HEK293 (cell line): Measurements from ENCODE around the gene S100A10.

Experiments used
- CTCF ChIA-PET: fragments of 350-600 bp; formaldehyde crosslinking; extraction: SDS; loops from one replicate; lab custom pipeline; 2021; ENCODE audit warnings: antibody characterized with exemption; lab: Yijun Ruan, JAX
- POLR2A ChIA-PET: fragments of 300-600 bp; formaldehyde crosslinking; extraction: SDS; loops from one replicate; lab custom pipeline; 2020; ENCODE audit warnings: antibody characterized with exemption, inconsistent platforms; lab: Yijun Ruan, JAX
- H3K27ac ChIP-seq: fragments of 200-500 bp; sonication (Bioruptor generic); 2 replicates; pipeline ENCODE4 v1.5.1; 2014; ENCODE audit warnings: low read depth, low read length, control low read depth, inconsistent platforms; ENCODE audit errors: extremely low read depth
- H3K36me3 ChIP-seq, 2 experiments: fragments of 200-500 bp in 1 of 2; sonication (Bioruptor generic) in 1 of 2; 1 replicate in 1 of 2; 2 replicates in 1 of 2; pipeline ENCODE4 v1.5.1; 2014 to 2017; ENCODE audit warnings: inconsistent platforms in 2 of 2, low read length in 2 of 2; ENCODE audit not compliant: control insufficient read depth in 2 of 2, insufficient read depth in 1 of 2
- H3K4me1 ChIP-seq: fragments of 200-500 bp; sonication (Bioruptor generic); 2 replicates; pipeline ENCODE4 v1.5.1; 2014; ENCODE audit warnings: mild to moderate bottlenecking, low read length, inconsistent platforms; ENCODE audit not compliant: control insufficient read depth, insufficient read depth
- H3K4me3 ChIP-seq: 2 replicates; pipeline ENCODE4 v1.5.1; 2011; ENCODE audit warnings: low read depth, mild to moderate bottlenecking, control low read depth, low read length, moderate library complexity
- H3K9me3 ChIP-seq: fragments of 200-500 bp; sonication (Bioruptor generic); 2 replicates; pipeline ENCODE4 v1.5.1; 2014; ENCODE audit warnings: low read depth, low read length, inconsistent platforms; ENCODE audit not compliant: control insufficient read depth, insufficient read depth
- TCF7L2 ChIP-seq: IDR thresholded peaks from 2 replicates; pipeline ENCODE4 v1.6.1; 2011; ENCODE audit warnings: low read depth, mild to moderate bottlenecking, inconsistent platforms, low read length, moderate library complexity, borderline replicate concordance
- ZBTB1 ChIP-seq: fragments of 450-650 bp; formaldehyde crosslinking; IDR thresholded peaks from 2 replicates; pipeline ENCODE4 v1.5.1; 2016; ENCODE audit warnings: missing biosample characterization, missing genetic modification characterization
- ZBTB20 ChIP-seq: fragments of 450-650 bp; formaldehyde crosslinking; IDR thresholded peaks from 2 replicates; pipeline ENCODE4 v1.5.1; 2016; ENCODE audit warnings: missing biosample characterization, missing genetic modification characterization
- ZFP37 ChIP-seq: fragments of 450-650 bp; formaldehyde crosslinking; IDR thresholded peaks from 2 replicates; pipeline ENCODE4 v1.5.1; 2016; ENCODE audit warnings: missing biosample characterization, missing genetic modification characterization
- ZNF211 ChIP-seq: fragments of 450-650 bp; formaldehyde crosslinking; IDR thresholded peaks from 2 replicates; pipeline ENCODE4 v1.5.1; 2016; ENCODE audit warnings: low read depth, missing biosample characterization, missing genetic modification characterization
- ZNF23 ChIP-seq: fragments of 450-650 bp; formaldehyde crosslinking; IDR thresholded peaks from 2 replicates; pipeline ENCODE4 v1.5.1; 2016; ENCODE audit warnings: missing biosample characterization, missing genetic modification characterization, borderline replicate concordance
- ZNF311 ChIP-seq: fragments of 450-650 bp; formaldehyde crosslinking; IDR thresholded peaks from 2 replicates; pipeline ENCODE4 v1.5.1; 2017; ENCODE audit warnings: missing biosample characterization, missing genetic modification characterization, borderline replicate concordance
- ZNF335 ChIP-seq: fragments of 450-650 bp; formaldehyde crosslinking; conservative IDR thresholded peaks from 2 replicates; pipeline ENCODE4 v1.5.1; 2016; ENCODE audit warnings: missing biosample characterization, missing genetic modification characterization
- ZNF530 ChIP-seq: fragments of 450-650 bp; formaldehyde crosslinking; IDR thresholded peaks from 2 replicates; pipeline ENCODE4 v1.5.1; 2016; ENCODE audit warnings: low read depth, missing biosample characterization, missing genetic modification characterization
- ZNF654 ChIP-seq: fragments of 450-650 bp; formaldehyde crosslinking; IDR thresholded peaks from 2 replicates; pipeline ENCODE4 v1.5.1; 2016; ENCODE audit warnings: low read depth, missing biosample characterization, missing genetic modification characterization
- ZNF76 ChIP-seq: fragments of 450-650 bp; formaldehyde crosslinking; IDR thresholded peaks from 2 replicates; pipeline ENCODE4; 2016; ENCODE audit warnings: low read depth, missing biosample characterization, missing genetic modification characterization, borderline replicate concordance
- ZNF837 ChIP-seq: fragments of 450-650 bp; formaldehyde crosslinking; IDR thresholded peaks from 2 replicates; pipeline ENCODE4 v1.5.1; 2016; ENCODE audit warnings: missing biosample characterization, missing genetic modification characterization
- TF ChIP-seq, protein P1 (sequence below): fragments of 450-650 bp; formaldehyde crosslinking; IDR thresholded peaks from 2 replicates; pipeline ENCODE4 v1.5.1; 2016; ENCODE audit warnings: missing biosample characterization, missing genetic modification characterization
- TF ChIP-seq, protein P2 (sequence below): fragments of 450-650 bp; formaldehyde crosslinking; IDR thresholded peaks from 2 replicates; pipeline ENCODE4 v1.5.1; 2016; ENCODE audit warnings: missing biosample characterization, missing genetic modification characterization
- TF ChIP-seq, protein P3 (sequence below): fragments of 450-650 bp; formaldehyde crosslinking; IDR thresholded peaks from 2 replicates; pipeline ENCODE4 v1.5.1; 2016; ENCODE audit warnings: missing biosample characterization, missing genetic modification characterization
- TF ChIP-seq, protein P4 (sequence below): fragments of 450-650 bp; formaldehyde crosslinking; IDR thresholded peaks from 2 replicates; pipeline ENCODE4 v1.5.1; 2016; ENCODE audit warnings: missing biosample characterization, missing genetic modification characterization

S100A10 gene

DNA sequence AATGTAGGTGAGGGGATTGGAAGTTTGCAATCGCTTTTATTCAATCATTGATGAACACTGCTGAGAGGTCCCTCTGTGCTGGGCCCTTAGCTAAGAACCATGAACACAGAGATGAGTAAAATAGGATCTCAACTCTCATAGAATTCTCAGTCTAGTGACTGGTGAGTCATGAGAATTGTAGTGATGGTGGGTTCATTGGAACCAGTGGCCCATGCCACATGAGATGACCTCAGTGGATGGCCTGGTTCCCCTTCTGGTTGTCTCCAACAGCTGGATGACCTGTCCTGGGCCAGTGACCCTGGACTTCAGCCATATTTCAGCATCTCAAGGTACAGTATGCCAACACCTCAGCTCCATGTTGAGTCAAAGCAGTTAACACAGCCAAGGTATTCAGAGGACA is 21.3 kb upstream of the S100A10 start:
- no peaks in the 10 kb centered on the region for H3K36me3 ChIP-seq
- no peaks in the 10 kb centered on the region for H3K9me3 ChIP-seq
- H3K4me3 ChIP-seq: no peak overlapping the region
- H3K4me1 ChIP-seq: no peaks in the 10 kb centered on the region
- ChIA-PET CTCF (interaction anchor here (0.6 to 8.1 kb wide), 15 partner anchors 13 to 157 kb away, joined by 3 to 85 read pairs (median 4); partner anchors contain the start of genes S100A11 and THEM4), POLR2A (no interaction called here)
- TF ChIP-seq, protein P1, sequence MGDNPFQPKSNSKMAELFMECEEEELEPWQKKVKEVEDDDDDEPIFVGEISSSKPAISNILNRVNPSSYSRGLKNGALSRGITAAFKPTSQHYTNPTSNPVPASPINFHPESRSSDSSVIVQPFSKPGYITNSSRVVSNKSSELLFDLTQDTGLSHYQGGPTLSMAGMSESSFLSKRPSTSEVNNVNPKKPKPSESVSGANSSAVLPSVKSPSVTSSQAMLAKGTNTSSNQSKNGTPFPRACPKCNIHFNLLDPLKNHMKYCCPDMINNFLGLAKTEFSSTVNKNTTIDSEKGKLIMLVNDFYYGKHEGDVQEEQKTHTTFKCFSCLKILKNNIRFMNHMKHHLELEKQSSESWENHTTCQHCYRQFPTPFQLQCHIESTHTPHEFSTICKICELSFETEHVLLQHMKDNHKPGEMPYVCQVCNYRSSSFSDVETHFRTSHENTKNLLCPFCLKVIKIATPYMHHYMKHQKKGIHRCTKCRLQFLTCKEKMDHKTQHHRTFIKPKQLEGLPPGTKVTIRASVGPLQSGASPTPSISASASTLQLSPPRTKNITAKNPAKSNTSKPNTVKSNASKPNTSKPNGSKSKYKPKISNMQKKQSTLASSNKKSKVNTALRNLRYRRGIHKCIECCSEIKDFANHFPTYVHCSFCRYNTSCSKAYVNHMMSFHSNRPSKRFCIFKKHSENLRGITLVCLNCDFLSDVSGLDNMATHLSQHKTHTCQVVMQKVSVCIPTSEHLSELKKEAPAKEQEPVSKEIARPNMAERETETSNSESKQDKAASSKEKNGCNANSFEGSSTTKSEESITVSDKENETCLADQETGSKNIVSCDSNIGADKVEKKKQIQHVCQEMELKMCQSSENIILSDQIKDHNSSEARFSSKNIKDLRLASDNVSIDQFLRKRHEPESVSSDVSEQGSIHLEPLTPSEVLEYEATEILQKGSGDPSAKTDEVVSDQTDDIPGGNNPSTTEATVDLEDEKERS: no peak
- TF ChIP-seq ZNF211 (tag by site-specific recombination) (no peak), ZNF335 (tag by site-specific recombination) (no peak), TCF7L2 (no peak), ZNF530 (tag by site-specific recombination) (no peak), ZBTB1 (tag by site-specific recombination) (no peak), ZFP37 (tag by site-specific recombination) (no peak), ZNF311 (tag by site-specific recombination) (no peak)
- TF ChIP-seq, protein P2, sequence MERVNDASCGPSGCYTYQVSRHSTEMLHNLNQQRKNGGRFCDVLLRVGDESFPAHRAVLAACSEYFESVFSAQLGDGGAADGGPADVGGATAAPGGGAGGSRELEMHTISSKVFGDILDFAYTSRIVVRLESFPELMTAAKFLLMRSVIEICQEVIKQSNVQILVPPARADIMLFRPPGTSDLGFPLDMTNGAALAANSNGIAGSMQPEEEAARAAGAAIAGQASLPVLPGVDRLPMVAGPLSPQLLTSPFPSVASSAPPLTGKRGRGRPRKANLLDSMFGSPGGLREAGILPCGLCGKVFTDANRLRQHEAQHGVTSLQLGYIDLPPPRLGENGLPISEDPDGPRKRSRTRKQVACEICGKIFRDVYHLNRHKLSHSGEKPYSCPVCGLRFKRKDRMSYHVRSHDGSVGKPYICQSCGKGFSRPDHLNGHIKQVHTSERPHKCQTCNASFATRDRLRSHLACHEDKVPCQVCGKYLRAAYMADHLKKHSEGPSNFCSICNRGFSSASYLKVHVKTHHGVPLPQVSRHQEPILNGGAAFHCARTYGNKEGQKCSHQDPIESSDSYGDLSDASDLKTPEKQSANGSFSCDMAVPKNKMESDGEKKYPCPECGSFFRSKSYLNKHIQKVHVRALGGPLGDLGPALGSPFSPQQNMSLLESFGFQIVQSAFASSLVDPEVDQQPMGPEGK: no peak
- no peak overlapping the region for H3K27ac ChIP-seq

DNA sequence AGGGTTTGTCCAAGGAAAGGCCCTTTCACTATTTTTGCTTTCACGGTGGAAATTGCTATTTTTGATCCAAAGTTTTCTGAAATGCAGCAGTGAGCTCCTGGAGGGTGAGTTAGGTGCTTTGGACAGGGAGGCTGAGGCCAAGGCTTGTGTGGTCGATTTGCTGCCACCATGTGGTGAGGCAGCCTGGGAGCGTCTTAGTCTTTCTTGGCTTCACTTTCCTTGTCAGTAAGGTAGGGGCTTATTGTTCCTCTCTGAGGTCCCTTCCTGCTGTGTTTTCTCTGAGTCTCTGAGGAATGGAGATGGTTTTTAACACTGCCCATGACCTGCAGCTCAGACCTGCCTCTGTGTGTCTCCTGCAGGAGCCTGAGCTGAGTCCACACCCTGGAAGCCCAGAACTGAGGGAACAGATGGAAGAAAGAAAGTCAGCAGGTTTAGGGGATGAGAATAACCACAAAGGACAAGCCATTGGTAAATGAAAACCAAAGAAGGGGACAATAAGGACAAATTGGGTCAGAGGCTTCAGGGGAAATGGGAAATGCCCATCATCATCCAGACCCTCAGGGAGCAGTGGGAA is 20.1 kb upstream of the S100A10 start:
- Histone ChIP-seq H3K4me1 (no peaks in the 10 kb centered on the region), H3K27ac (no peak overlapping the region), H3K4me3 (no peak overlapping the region), H3K36me3 (no peaks in the 10 kb centered on the region), H3K9me3 (no peaks in the 10 kb centered on the region)
- ChIA-PET CTCF (interaction anchor here (0.6 to 8.1 kb wide), 29 partner anchors 9 to 156 kb away, joined by 3 to 85 read pairs (median 5); partner anchors contain the start of gene S100A11), POLR2A (no interaction called here)
- TF ChIP-seq, protein P3, sequence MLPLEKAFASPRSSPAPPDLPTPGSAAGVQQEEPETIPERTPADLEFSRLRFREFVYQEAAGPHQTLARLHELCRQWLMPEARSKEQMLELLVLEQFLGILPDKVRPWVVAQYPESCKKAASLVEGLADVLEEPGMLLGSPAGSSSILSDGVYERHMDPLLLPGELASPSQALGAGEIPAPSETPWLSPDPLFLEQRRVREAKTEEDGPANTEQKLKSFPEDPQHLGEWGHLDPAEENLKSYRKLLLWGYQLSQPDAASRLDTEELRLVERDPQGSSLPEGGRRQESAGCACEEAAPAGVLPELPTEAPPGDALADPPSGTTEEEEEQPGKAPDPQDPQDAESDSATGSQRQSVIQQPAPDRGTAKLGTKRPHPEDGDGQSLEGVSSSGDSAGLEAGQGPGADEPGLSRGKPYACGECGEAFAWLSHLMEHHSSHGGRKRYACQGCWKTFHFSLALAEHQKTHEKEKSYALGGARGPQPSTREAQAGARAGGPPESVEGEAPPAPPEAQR (tag by site-specific recombination): no peak
- TF ChIP-seq, protein P4, sequence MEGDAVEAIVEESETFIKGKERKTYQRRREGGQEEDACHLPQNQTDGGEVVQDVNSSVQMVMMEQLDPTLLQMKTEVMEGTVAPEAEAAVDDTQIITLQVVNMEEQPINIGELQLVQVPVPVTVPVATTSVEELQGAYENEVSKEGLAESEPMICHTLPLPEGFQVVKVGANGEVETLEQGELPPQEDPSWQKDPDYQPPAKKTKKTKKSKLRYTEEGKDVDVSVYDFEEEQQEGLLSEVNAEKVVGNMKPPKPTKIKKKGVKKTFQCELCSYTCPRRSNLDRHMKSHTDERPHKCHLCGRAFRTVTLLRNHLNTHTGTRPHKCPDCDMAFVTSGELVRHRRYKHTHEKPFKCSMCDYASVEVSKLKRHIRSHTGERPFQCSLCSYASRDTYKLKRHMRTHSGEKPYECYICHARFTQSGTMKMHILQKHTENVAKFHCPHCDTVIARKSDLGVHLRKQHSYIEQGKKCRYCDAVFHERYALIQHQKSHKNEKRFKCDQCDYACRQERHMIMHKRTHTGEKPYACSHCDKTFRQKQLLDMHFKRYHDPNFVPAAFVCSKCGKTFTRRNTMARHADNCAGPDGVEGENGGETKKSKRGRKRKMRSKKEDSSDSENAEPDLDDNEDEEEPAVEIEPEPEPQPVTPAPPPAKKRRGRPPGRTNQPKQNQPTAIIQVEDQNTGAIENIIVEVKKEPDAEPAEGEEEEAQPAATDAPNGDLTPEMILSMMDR (tag by site-specific recombination): peak; percentile 51; the same call in 1 of the 2 replicates
- TF ChIP-seq ZNF837 (tag by site-specific recombination): no peak
- TF ChIP-seq ZBTB20 (tag by site-specific recombination): no peak
- peak; percentile 40 for TF ChIP-seq ZNF654 (tag by site-specific recombination)
- no peak for TF ChIP-seq ZNF23 (tag by site-specific recombination)
- no peak for TF ChIP-seq ZNF76
